GM11168 (cell line): ENCODE results near the gene CD247.

Experiments used
- in situ Hi-C: fragments of 300-500 bp; cut with MboI; formaldehyde crosslinking; loops from one replicate; pipeline ENCODE4 v1.12.0; 2022; ENCODE audit warnings: low sequenced_read_pairs; ENCODE audit not compliant: unreplicated experiment

The CD247 gene

GRCh38 chr1:167443757-167444156 is 74.6 kb downstream of the CD247 start:
- in situ Hi-C loops = loop anchor here (5.0 to 25.0 kb wide), 2 partner anchors 376 to 531 kb away; no protein-coding TSS in a partner anchor

GRCh38 chr1:167442854-167443565 is 75.3 kb downstream of the CD247 start:
- in situ Hi-C loops = loop anchor here (5.0 to 25.0 kb wide), 2 partner anchors 376 to 531 kb away; no protein-coding TSS in a partner anchor

GRCh38 chr1:167442142-167442848 is 76.0 kb downstream of the CD247 start:
- in situ Hi-C loops = loop anchor here (5.0 to 25.0 kb wide), 2 partner anchors 375 to 530 kb away; no protein-coding TSS in a partner anchor

GRCh38 chr1:167441222-167441621 is 77.1 kb downstream of the CD247 start:
- in situ Hi-C loops = loop anchor here (5.0 to 25.0 kb wide), 2 partner anchors 374 to 529 kb away; no protein-coding TSS in a partner anchor

- in situ Hi-C loops = loop anchor here (5.0 to 25.0 kb wide), 2 partner anchors 373 to 528 kb away; no protein-coding TSS in a partner anchor
These were observed 77.6 kb downstream of the CD247 start for GRCh38 chr1:167440776-167441175.

GRCh38 chr1:167440345-167440744 is 78.0 kb downstream of the CD247 start:
- in situ Hi-C loops = loop anchor here (5.0 to 25.0 kb wide), 2 partner anchors 373 to 528 kb away; no protein-coding TSS in a partner anchor

GRCh38 chr1:167439301-167439988 is 78.9 kb downstream of the CD247 start:
- in situ Hi-C loops = loop anchor here (10.0 to 25.0 kb wide), 3 partner anchors 95 to 527 kb away; no protein-coding TSS in a partner anchor

GRCh38 chr1:167438171-167439138 is 79.9 kb downstream of the CD247 start:
- in situ Hi-C loops = loop anchor here (10.0 to 25.0 kb wide), 3 partner anchors 96 to 526 kb away; no protein-coding TSS in a partner anchor

- in situ Hi-C loops = loop anchor here (10.0 to 25.0 kb wide), 3 partner anchors 99 to 523 kb away; no protein-coding TSS in a partner anchor
These were observed 82.8 kb downstream of the CD247 start for GRCh38 chr1:167435484-167435883.

- in situ Hi-C loops = loop anchor here (10.0 to 25.0 kb wide), 3 partner anchors 100 to 522 kb away; no protein-coding TSS in a partner anchor
These were observed 84.0 kb downstream of the CD247 start for GRCh38 chr1:167434306-167434705.

- in situ Hi-C loops = loop anchor here (10.0 to 25.0 kb wide), 3 partner anchors 101 to 522 kb away; no protein-coding TSS in a partner anchor
These were observed 84.4 kb downstream of the CD247 start for GRCh38 chr1:167433884-167434283.

GRCh38 chr1:167432780-167433179 is 85.5 kb downstream of the CD247 start:
- in situ Hi-C loops = loop anchor here (10.0 to 25.0 kb wide), 3 partner anchors 102 to 520 kb away; no protein-coding TSS in a partner anchor

GRCh38 chr1:167431909-167432650 is 86.2 kb downstream of the CD247 start:
- in situ Hi-C loops = loop anchor here (10.0 to 25.0 kb wide), 3 partner anchors 103 to 520 kb away; no protein-coding TSS in a partner anchor

- in situ Hi-C loops = loop anchor here (10.0 to 25.0 kb wide), 3 partner anchors 103 to 519 kb away; no protein-coding TSS in a partner anchor
These were observed 86.9 kb downstream of the CD247 start for GRCh38 chr1:167431261-167431908.

- in situ Hi-C loops = loop anchor here (10.0 to 25.0 kb wide), 3 partner anchors 104 to 519 kb away; no protein-coding TSS in a partner anchor
These were observed 87.5 kb downstream of the CD247 start for GRCh38 chr1:167430849-167431242.

GRCh38 chr1:167430134-167430848 is 88.0 kb downstream of the CD247 start:
- in situ Hi-C loops = loop anchor here (10.0 to 25.0 kb wide), 3 partner anchors 105 to 518 kb away; no protein-coding TSS in a partner anchor

- in situ Hi-C loops = loop anchor here (10.0 to 25.0 kb wide), 3 partner anchors 105 to 517 kb away; no protein-coding TSS in a partner anchor
These were observed 88.7 kb downstream of the CD247 start for GRCh38 chr1:167429612-167430011.
